GM18508 (cell line): Measurements from ENCODE around the gene WNT9B.
"Not testable (repeated sequence)": the region's sequence is repeated elsewhere in the genome, so short reads cannot be mapped to it uniquely, and the experiment has no call there.

Source experiments
- ATAC-seq: cut with Tn5 transposase; IDR thresholded peaks from one replicate; pipeline ENCODE4 v1.9.1; 2021; ENCODE audit warnings: moderate number of reproducible peaks; ENCODE audit not compliant: insufficient read depth, unreplicated experiment

WNT9B gene

DNA sequence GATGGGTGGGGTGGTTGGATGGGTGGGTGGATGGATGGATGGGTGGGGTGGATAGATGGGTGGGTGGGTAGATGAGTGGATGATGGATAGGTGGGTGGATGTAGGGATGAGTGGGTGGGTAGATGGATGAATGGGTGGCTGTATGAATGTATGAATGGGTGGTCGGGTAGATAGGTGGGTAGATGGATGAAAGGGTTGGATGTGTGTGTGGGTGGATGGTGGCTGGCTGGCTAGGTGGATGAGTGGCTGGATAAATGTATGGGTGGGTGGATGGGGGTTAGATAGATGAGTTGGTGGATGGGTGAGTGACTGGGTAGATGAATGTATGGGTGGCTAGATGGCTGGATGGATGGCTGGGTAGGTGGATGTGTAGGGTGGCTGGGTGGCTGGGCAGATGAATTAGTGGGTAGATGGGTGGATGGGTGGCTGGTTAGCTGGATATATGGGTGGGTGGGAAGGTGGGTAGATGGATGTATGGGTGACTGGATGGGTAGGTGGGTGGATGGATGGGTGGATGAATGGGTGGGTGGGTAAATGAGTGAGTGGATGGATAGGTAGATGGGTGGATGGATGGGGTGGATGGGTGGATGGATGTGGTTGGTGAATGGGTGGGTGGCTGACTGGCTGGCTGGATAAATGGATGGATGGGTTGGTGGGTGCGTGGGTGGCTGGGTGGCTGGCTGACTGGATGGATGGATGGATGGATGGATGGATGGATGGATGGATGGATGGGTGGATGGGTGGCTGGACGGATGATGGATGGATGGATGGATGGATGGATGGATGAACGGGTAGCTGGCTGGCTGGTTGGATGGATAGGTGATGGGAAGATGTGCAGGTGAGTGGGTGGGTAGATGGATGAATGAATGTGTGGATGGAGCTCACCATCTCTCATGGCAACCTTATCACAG, 52.6 kb downstream of the WNT9B start:
- ATAC-seq: no peak

DNA sequence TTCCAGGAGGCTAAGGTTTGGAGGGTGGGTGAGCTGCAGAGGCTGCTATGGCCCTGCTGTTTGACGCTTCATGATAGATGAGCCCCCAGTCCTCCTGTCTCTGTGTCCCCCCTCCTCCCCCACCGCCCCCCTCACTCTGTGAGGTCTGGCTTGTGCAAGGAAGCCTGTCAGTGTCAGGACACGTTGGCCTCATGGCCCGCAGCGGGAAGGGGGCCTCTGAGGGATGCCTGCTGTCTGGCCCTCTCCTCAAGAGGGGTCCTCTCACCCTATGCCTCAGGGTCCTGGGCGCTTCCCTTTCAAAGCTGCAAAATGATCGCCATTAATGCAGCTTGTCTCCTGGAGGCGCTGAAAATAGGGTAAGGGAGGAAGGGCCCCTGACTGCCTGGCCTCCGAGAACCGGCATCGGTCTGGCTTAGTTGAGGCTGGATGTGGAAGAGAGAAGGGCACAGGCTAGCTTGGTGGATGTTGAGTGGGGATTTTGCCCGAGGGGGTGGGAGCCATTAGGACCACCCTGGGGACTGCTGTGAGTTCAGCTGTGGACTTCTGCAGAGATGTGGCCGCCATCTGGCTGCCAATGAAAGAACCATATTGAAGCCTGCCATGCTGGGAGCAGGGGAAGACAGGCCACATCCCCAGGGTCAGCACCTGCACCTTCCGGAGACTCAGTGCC, 56.8 kb downstream of the WNT9B start:
- no peak for ATAC-seq

DNA sequence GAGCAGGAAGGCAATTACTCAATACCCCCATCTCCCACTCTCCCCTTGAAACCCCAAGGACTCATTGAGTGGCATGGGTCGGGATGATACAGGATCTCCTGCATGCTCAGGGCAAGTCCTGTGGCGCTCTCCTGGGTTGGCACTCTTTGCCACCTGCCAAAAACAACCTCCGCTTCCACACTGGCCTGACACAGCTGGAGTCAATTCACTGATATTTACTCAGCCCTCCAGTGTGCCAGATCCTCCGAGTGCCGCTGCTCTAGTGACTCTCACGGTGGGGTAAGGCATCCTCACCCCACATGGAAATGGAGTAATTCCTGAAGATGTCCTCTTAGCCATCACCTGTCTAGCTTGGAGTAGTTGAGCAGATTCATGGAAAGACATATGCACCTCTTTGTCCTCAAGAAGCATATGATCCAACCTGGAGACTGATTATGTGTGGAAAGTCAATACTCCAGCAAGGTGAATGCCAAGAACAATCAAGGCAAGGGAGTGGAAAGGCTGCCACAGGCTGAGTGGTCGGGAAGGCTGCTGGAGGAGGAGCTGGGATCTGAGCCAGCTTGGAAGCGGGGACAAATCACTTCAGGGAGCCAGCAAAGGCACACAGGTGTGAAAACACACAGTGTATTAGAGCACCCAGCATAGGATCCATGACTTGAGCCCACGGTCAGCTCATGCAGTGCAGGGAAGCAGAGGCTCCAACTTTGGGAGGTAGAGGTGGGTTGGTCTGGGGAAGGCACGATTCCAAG, 59.0 kb downstream of the WNT9B start:
- ATAC-seq: no peak

DNA sequence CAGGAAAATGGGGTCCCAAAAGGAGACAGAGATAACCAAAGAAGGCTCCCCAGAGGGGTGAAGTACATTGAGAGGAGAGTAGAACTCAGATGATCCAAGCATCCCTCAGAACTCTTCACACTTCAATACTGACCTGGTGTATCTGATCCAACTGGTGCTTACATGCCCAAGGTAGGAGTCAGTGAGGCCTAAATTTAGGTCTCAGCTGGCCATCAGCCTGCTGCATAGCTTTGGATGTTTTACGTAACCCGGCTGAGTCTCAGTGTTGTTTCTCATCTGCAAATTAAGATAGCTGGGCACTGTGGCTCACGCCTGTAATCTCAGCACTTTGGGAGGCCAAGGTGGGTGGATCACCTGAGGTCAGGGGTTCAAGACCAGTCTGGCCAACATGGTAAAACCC, 59.9 kb downstream of the WNT9B start:
- no peak for ATAC-seq

DNA sequence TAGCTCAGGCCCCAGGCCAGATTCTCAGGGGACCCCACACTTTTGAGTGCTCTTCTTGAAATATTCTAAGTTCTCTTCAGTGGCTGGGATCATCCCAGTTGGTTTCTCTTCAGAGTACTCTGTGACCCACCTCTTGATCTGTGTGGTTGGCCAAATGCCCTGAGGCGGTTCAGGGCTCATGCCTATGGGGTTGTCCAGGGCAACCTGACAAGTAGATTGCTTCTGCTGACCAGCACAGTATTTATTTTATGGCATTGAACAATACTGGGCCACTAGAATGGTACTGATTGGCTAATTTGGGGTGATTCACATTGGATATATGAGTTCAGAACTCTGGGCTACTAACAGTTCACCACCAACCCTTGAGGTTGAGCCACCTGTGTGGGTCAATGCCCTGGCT, 64.2 kb downstream of the WNT9B start:
- ATAC-seq: no peak

DNA sequence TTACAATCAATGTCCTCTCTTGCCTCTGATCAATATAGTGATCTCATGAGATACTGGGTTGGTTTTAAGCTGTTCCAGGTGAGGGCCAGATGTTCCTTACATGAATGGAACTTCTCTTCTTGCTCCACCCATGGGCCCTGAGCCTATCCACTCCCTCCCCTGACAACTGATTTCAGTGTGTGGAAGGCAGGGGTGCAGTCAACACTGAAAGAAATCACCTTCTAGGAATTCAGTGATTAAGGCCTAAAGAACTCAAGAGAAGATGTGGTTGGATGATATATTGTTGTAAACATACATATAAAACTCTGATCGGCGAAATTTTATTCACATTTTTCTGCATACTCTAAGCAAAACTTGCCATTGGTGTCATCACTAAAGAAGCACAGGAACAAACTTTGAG, 64.8 kb downstream of the WNT9B start:
- ATAC-seq: no peak

DNA sequence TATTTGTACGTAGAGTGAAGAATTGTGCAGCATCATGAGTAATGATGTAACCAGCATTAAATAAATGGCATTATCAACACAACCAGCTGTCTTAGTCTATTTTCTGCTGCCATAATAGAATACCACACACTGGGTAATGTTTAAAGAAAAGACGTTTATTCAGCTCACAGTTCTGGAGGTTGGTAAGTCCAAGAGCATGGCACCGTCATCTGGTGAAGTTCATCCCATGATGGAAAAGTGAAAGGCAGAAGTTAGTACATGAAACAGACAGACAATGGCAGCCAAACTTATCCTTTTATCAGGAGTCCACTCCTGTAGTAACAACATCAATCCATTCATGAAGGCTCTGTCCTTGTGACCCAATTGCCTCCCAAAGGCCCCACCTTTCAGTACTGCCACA, 65.2 kb downstream of the WNT9B start:
- ATAC-seq: no peak

DNA sequence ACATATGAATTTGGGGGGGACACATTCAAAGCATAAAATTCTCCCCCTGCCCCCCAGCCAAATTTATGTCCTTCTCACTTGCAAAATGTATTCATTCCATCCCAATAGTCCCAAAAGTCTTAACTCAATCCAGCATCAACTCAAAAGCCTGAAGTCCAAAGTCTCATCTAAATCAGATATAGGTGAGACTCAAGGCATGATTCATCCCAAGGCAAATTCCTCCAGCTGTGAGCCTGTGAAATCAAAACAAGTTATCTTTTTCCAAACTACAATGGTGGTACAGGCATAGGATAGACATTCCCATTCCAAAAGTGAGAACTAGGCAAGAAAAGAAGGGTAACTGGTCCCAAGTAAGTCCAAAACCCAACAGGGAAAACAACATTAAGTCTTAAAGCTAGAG, 65.7 kb downstream of the WNT9B start:
- ATAC-seq: no peak

DNA sequence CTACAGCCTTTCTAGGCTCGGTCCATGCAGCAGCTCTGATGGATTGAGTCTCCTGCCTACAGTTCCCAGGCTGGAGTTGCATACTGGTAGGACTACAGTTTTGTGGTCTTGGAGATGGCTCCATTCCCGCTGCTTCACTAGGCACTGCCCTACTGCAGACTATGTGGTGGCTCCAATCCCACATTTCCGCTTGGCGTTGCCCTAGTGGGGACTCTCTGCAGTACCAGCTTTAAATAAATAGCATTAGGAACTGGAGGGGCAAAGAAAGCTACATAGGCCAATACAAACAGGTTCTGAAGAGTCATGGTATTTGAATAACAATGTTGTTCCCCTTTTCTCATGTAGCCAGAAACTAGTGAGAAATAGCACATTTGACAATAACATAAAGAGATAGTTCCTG, 66.1 kb downstream of the WNT9B start:
- ATAC-seq: no peak

DNA sequence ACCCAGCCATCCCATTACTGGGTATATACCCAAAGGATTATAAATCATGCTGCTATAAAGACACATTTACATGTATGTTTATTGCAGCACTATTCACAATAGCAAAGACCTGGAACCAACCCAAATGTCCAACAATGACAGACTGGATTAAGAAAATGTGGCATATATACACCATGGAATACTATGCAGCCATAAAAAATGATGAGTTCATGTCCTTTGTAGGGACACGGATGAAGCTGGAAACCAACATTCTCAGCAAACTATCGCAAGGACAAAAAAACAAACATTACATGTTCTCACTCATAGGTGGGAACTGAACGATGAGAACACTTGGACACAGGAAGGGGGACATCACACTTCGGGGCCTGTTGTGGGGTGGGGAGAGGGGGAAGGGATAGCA, 70.6 kb downstream of the WNT9B start:
- not testable (repeated sequence) for ATAC-seq

DNA sequence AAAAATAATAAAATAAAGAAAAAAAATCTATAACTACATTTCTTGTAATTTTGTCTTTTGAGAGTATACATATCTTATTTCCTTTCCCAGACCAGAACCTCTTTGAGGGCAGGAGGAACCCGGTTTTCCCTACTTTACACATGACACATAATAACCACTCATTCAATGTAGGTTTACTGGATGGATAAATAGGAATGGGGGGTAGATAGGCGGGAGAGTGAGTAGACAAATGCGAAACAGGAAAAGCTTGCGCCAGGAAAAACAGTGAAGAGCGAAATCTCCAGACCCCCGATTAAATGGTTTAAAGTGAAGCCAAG, 71.1 kb downstream of the WNT9B start:
- ATAC-seq: no peak

DNA sequence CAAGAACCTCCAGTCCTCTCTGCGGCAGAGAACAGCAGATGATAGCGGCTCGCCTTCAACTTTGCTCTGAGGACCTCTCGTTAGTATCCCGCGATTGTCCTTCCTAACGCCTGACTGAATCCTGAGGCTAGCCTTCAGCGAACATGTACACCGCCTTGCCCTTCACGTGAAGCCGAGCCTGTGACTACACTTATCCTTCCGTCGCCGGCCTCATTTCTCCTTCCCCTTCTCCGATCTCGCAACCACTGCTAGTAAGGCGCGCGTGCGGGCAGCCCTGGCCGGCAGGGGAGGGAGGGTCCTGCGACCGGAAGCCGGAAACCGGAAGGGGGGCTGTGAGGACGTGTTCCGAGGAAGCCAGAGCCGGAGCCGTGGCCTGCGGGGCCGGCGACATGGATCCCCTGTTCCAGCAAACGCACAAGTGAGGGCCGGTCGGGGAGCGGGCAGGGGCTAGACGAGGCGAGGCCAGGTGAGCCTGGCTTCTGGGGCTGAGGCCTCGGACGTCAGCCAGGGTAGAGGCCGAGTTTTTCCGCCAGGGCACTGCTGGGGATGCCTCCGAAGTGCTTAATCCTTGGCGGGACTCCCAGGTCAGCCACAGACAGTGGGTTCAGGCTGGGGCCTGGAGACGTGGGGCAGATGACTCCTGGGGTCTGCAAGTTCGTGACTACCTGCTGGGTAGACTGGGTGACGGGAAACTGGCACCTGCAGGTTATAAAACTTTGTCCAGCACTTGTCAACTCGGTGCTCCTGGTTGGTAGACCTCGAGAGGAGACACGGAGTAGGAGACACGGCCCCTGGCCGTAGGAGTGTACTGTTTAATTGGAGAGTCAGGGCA, 71.6 kb downstream of the WNT9B start, which contains the start of gene GOSR2:
TSS of gene GOSR2 (plus strand) at position 357 of the 832 bp plus-strand sequence. CDS start at position 390, 33 bp downstream.
- peak; percentile 45 for ATAC-seq

DNA sequence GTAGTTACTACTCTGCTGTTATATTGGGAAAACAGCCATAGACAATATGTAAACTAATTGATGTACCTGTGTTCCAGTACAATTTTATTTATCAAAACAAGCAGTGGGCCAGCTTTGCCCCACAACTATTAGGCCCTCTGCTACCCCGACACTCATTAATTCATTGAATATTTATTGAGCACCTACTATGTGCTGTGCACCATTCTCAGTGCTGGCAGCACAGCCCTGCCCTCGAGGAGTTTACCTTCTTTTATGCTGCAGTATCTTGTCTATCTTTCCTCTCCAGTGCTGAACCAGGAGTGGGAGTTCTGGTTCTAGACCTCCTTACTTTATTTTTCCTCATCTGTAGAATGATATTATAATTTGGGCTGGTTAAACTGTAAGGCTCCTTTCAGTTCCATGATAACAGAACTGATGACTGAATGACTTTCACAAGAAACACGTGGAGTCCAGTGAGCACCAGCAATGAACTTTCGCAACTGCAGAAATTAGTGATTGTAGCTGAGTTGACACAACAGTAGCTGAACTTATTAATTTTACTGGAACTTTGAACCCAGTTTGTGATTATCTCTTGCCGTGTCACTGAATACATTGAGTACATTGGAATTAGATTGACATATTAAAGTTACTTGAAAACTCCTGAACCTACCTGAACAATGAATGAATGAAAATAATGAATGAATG, 73.9 kb downstream of the WNT9B start:
- no peak for ATAC-seq

DNA sequence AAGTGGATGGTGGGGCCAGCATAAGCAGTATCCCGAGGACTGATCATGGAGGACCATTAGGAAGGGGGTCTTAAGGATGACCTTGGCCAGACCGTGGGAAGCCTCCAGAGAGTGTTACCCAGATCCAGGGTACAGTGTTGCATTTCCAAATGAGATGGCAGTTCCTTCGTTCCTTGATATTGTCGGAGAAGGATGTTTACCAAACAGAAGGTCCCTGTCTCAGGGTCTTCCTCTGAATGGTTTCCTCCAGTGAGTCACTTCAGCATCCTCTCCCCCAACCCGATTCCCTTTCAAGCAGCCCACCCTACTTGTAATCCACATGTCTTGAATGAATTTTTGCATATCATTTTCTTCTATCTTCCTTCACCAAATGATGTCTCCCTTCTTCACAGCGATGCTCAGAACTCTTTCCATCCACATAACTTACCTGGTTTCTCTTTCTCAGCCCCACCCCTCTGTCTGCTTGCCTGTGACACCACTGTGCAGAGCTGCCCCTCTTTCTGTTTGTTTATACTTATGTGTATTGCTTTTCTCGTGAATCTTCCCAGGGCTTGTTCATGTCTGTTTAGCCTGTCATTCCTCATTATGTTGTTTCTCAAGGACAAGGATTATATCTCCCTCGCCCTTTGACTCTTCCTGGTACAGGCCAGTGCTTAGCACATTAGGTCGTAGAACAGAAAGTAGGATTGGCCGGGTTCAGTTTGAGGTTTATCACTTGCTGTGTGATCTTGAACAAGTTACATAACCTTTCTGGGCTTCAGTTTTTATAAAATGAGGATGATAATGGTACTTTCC, 77.3 kb downstream of the WNT9B start:
- ATAC-seq: no peak

DNA sequence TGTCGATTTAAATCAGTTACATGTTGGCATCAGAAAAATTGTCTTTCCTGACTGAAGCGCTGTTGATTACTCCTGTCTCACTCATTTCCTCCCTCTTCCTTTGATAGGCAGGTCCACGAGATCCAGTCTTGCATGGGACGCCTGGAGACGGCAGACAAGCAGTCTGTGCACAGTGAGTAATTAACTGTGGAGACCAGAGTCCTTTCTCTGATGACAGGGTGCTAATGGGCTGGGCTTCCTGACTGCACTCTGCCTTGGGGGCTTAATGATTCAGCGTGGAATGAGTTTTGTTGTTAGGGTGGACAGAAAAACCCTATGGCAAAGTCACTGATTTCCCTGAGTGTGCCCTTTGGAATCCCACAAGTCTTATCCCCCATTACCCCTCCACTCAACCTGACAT, 78.0 kb downstream of the WNT9B start:
- no peak for ATAC-seq

DNA sequence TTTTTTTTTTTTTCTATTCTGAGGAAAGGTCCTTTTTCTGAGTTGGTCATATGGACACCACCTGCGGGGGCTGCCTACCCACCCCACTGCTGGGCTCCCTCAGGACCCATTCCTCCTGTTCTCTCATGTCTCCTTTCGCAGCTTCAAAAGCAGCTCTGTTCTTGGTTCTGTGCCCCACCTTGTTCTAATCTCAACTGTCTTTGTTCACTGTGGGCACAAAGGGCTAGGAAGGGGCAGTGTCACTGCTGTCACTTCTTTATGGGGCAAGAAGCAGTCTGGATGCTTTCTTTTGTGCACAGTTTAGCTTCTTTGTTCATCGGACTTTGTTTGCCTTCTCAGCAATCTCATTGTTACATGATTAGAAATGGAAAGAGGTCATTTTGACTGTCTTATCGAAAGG, 78.7 kb downstream of the WNT9B start:
- ATAC-seq: no peak

DNA sequence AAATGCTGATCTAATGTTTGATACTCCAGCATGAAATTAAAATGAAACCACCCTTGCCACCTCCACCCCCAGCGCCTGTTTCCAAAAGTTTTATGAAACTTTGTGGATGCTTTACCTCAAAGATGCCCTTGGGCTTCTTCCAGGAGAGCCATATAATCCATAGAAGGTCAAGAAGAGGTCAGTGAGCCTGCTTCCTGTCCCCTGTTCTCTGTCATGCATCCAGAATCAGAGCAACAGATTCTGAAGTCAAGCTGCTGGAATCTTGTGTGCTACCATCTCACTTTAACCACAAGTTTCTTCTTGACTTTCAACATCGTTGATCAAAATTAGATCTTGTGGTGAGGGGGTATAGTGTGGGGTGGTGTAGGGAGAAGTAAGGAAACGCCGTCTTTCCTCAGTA, 80.2 kb downstream of the WNT9B start:
- ATAC-seq: no peak

DNA sequence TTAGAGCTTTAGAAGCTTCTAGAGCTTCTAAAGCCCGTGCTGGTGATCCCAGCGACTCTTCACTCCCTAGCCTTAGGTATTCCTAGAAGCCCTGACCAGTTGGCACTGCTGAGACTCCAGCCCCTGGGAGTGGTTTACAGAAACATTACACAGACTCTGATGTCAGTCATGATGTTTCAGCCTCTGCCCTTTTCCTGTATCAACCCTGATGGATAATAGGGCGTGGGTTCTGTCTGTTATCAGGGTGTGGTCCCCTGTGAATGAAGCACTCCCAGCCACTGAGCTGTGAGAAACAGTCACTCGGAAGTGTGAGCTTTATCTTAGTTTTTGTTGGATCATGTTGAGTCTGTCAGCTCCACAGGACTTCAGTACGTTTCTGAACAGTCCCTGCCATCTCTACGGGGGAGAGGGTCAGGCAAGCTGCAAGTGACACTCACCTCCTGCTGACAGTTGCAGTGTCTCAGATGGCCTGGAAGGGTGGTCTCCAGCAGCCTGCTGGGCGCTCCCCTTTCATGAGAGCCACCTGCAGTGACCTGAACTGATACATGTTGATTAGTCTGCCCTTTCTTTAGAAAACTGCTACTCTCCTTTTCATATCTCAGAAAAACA, 84.4 kb downstream of the WNT9B start:
- no peak for ATAC-seq
